ENCODE measurements around the gene CPEB3.

- TF ChIP-seq POLR2A (IDR thresholded peaks at IDR 0.05; ENCODE audit: low read length) (no peak), GATA1 (IDR thresholded peaks at IDR 0.05; ENCODE audit: low read depth, low read length) (no peak)
These were observed 178.4 kb downstream of the CPEB3 start for GRCh38 chr10:92112462-92112861.
